H1 (cell line): ENCODE measurements around the gene PLCB2. TPM values are rescaled to one million over a fixed set of nuclear protein-coding genes. Genes with fewer than 3 reads are reported as not detected.

ENCODE experiments used
- CTCF ChIA-PET: fragments of 300-600 bp; sonication (Branson Sonifier 250); formaldehyde crosslinking; loops from one replicate; lab custom pipeline; 2021; ENCODE audit not compliant: partially characterized antibody; lab: Charles Lee
- POLR2A ChIA-PET: fragments of 300-600 bp; sonication (Branson Sonifier 250); formaldehyde crosslinking; loops from one replicate; lab custom pipeline; 2021; ENCODE audit warnings: inconsistent platforms; ENCODE audit not compliant: partially characterized antibody; lab: Charles Lee
- DNase-seq, 2 experiments: peaks; one replicate each; pipeline versions ENCODE4 v3.0.0 to v3.0.0-alpha.2; 2010 to 2022; ENCODE audit warnings: low spot score in 2 of 2, low read depth in 1 of 2, mixed read lengths in 1 of 2
- FAIRE-seq: peaks from 2 replicates; lab custom pipeline; 2011; peaks lifted over from hg19 to GRCh38; lab: Jason Lieb, UNC
- H2AFZ ChIP-seq: 2 replicates; pipeline ENCODE4 v1.8.1; 2012; ENCODE audit warnings: low read length, inconsistent platforms
- H2AK5ac ChIP-seq: 2 replicates; pipeline ENCODE4 v1.6.1; 2013; ENCODE audit warnings: low read depth, low read length
- H2BK120ac ChIP-seq: replicated peaks from 2 replicates; pipeline ENCODE3; 2013; ENCODE audit warnings: low read depth, low read length, inconsistent platforms
- H2BK12ac ChIP-seq: 2 replicates; pipeline ENCODE4 v1.6.1; 2013; ENCODE audit warnings: low read depth, low read length
- H2BK15ac ChIP-seq: 2 replicates; pipeline ENCODE4 v1.6.1; 2013; ENCODE audit warnings: low read length
- H2BK20ac ChIP-seq: 2 replicates; pipeline ENCODE4 v1.6.1; 2013; ENCODE audit warnings: low read length
- H2BK5ac ChIP-seq: 2 replicates; pipeline ENCODE4 v1.6.1; 2013; ENCODE audit warnings: low read depth, low read length
- H3K14ac ChIP-seq: 2 replicates; pipeline ENCODE4 v1.6.1; 2013; ENCODE audit warnings: inconsistent platforms; ENCODE audit not compliant: insufficient read length
- H3K18ac ChIP-seq: 2 replicates; pipeline ENCODE4 v1.6.1; 2013; ENCODE audit warnings: low read length; ENCODE audit errors: extremely low read depth
- H3K23ac ChIP-seq: 2 replicates; pipeline ENCODE4 v1.6.1; 2013; ENCODE audit warnings: inconsistent platforms; ENCODE audit not compliant: insufficient read length
- H3K23me2 ChIP-seq: 2 replicates; pipeline ENCODE4 v1.6.1; 2013; ENCODE audit warnings: low read depth, low read length
- H3K27ac ChIP-seq: 2 replicates; pipeline ENCODE4 v1.6.1; 2011; ENCODE audit warnings: low read depth, low read length, inconsistent platforms
- H3K27me3 ChIP-seq, 4 experiments: replicated peaks in 1 of 4; 1 replicate in 1 of 4; 2 replicates in 3 of 4; pipeline versions ENCODE4 v1.6.1 to v1.8.1; 2011 to 2013; ENCODE audit warnings: low read length in 3 of 4, mild to moderate bottlenecking in 3 of 4, inconsistent platforms in 2 of 4, mixed read lengths in 2 of 4, moderate library complexity in 1 of 4; ENCODE audit not compliant: control insufficient read depth in 3 of 4, insufficient read depth in 3 of 4; ENCODE audit errors: extremely low read depth in 1 of 4
- H3K36me3 ChIP-seq, 4 experiments: 2 replicates each; pipeline versions ENCODE4 v1.6.1 to v1.8.1; 2011 to 2013; ENCODE audit warnings: mild to moderate bottlenecking in 4 of 4, low read length in 3 of 4, moderate library complexity in 2 of 4, control low read depth in 1 of 4, inconsistent platforms in 1 of 4; ENCODE audit not compliant: insufficient read depth in 4 of 4, control insufficient read depth in 2 of 4
- H3K4ac ChIP-seq: replicated peaks from 2 replicates; pipeline ENCODE3; 2013; ENCODE audit warnings: low read length, low read depth, mixed read lengths, inconsistent platforms; ENCODE audit not compliant: insufficient read length
- H3K4me1 ChIP-seq, 4 experiments: replicated peaks in 1 of 4; 1 replicate in 1 of 4; 2 replicates in 3 of 4; pipeline versions ENCODE4 v1.6.1 to v1.8.1; 2011 to 2013; ENCODE audit warnings: low read length in 3 of 4, inconsistent platforms in 2 of 4, mixed read lengths in 1 of 4; ENCODE audit not compliant: insufficient read depth in 4 of 4, control insufficient read depth in 3 of 4
- H3K4me2 ChIP-seq, 2 experiments: 2 replicates each; pipeline versions ENCODE4 v1.6.1 to v1.8.1; 2011 to 2013; ENCODE audit warnings: low read depth in 2 of 2, low read length in 2 of 2, control low read depth in 1 of 2, inconsistent platforms in 1 of 2, mild to moderate bottlenecking in 1 of 2; ENCODE audit not compliant: insufficient read depth in 1 of 2
- H3K4me3 ChIP-seq, 4 experiments: fragments of 200-600, 300-600 bp in 1 of 4; sonication (generic), shearing (Covaris generic), sonication (Bioruptor Twin) in 1 of 4; 2 replicates each; pipeline versions ENCODE4 v1.5.1 to v1.8.1; 2011 to 2016; ENCODE audit warnings: low read length in 4 of 4, low read depth in 3 of 4, control low read depth in 2 of 4, inconsistent platforms in 2 of 4, mild to moderate bottlenecking in 2 of 4, mixed read lengths in 1 of 4, moderate library complexity in 1 of 4; ENCODE audit not compliant: insufficient read depth in 2 of 4; ENCODE audit errors: extremely low read depth in 1 of 4
- H3K56ac ChIP-seq: replicated peaks from 2 replicates; pipeline ENCODE3; 2013; ENCODE audit warnings: low read depth, mild to moderate bottlenecking, mixed read lengths, low read length, inconsistent platforms; ENCODE audit not compliant: insufficient read length
- H3K79me1 ChIP-seq: 2 replicates; pipeline ENCODE4 v1.6.1; 2013; ENCODE audit warnings: low read depth, low read length, control low read depth
- H3K79me2 ChIP-seq, 2 experiments: 2 replicates each; pipeline versions ENCODE4 v1.6.1 to v1.8.1; 2012 to 2013; ENCODE audit warnings: low read length in 2 of 2, mild to moderate bottlenecking in 2 of 2, inconsistent platforms in 1 of 2; ENCODE audit not compliant: insufficient read depth in 2 of 2, control insufficient read depth in 1 of 2
- H3K9ac ChIP-seq, 4 experiments: replicated peaks in 1 of 4; 1 replicate in 1 of 4; 2 replicates in 3 of 4; pipeline versions ENCODE4 v1.6.1 to v1.8.1; 2011 to 2013; ENCODE audit warnings: low read depth in 3 of 4, low read length in 3 of 4, control low read depth in 2 of 4, mild to moderate bottlenecking in 2 of 4, moderate library complexity in 2 of 4, inconsistent platforms in 1 of 4; ENCODE audit errors: extremely low read depth in 1 of 4
- H3K9me3 ChIP-seq, 2 experiments: 2 replicates each; pipeline versions ENCODE4 v1.6.1 to v1.8.1; 2012 to 2013; ENCODE audit warnings: mild to moderate bottlenecking in 2 of 2, moderate library complexity in 2 of 2, control low read depth in 1 of 2, inconsistent platforms in 1 of 2, low read depth in 1 of 2, low read length in 1 of 2, mixed read lengths in 1 of 2; ENCODE audit not compliant: insufficient read depth in 2 of 2
- H4K20me1 ChIP-seq, 2 experiments: replicated peaks in 1 of 2; 2 replicates each; pipeline versions ENCODE3 to v1.8.1; 2011 to 2013; ENCODE audit warnings: inconsistent platforms in 2 of 2, low read length in 2 of 2, mild to moderate bottlenecking in 1 of 2; ENCODE audit not compliant: insufficient read depth in 2 of 2, control insufficient read depth in 1 of 2
- H4K5ac ChIP-seq: 2 replicates; pipeline ENCODE4 v1.6.1; 2013; ENCODE audit warnings: low read length, low read depth, mixed read lengths, inconsistent platforms; ENCODE audit not compliant: insufficient read length
- H4K8ac ChIP-seq: 2 replicates; pipeline ENCODE4 v1.8.0; 2013; ENCODE audit warnings: mild to moderate bottlenecking, moderate library complexity, low read length, inconsistent platforms; ENCODE audit not compliant: insufficient read depth; ENCODE audit errors: extremely low read depth
- H4K91ac ChIP-seq: replicated peaks from 2 replicates; pipeline ENCODE3; 2013; ENCODE audit warnings: low read length, mixed read lengths, inconsistent platforms; ENCODE audit not compliant: insufficient read length
- CEBPB ChIP-seq: IDR thresholded peaks from 2 replicates; pipeline ENCODE4 v1.6.1; 2012; ENCODE audit warnings: low read depth, low read length
- CHD1 ChIP-seq: IDR thresholded peaks from 2 replicates; pipeline ENCODE4 v1.6.1; 2012; ENCODE audit warnings: low read depth, low read length, improper control_type of control experiment
- CHD2 ChIP-seq: IDR thresholded peaks from 2 replicates; pipeline ENCODE4 v1.6.1; 2012; ENCODE audit warnings: low read length, improper control_type of control experiment
- EP300 ChIP-seq, 2 experiments: IDR thresholded peaks; 1 replicate in 1 of 2; 2 replicates in 1 of 2; pipeline ENCODE4 v1.6.1; 2011 to 2012; ENCODE audit warnings: low read depth in 2 of 2, low read length in 2 of 2, mild to moderate bottlenecking in 2 of 2, borderline replicate concordance in 1 of 2, inconsistent platforms in 1 of 2, moderate library complexity in 1 of 2
- KDM5A ChIP-seq: fragments of 200-600 bp; IDR thresholded peaks from 2 replicates; pipeline ENCODE4 v1.7.1; 2012; ENCODE audit warnings: mild to moderate bottlenecking, low read length, inconsistent platforms, mixed read lengths
- NANOG ChIP-seq: IDR thresholded peaks from 2 replicates; pipeline ENCODE4 v1.6.1; 2011; ENCODE audit warnings: low read length, low read depth, mild to moderate bottlenecking, inconsistent platforms; ENCODE audit not compliant: insufficient read depth, poor library complexity, severe bottlenecking
- NRF1 ChIP-seq: IDR thresholded peaks from 2 replicates; pipeline ENCODE4 v1.6.1; 2011; ENCODE audit warnings: mild to moderate bottlenecking, low read depth, low read length, improper control_type of control experiment
- SP4 ChIP-seq: IDR thresholded peaks from 2 replicates; pipeline ENCODE4 v1.6.1; 2012; ENCODE audit warnings: low read length, inconsistent platforms
- TCF12 ChIP-seq: IDR thresholded peaks from 2 replicates; pipeline ENCODE4 v1.6.1; 2011; ENCODE audit warnings: low read depth, mild to moderate bottlenecking, low read length
- TEAD4 ChIP-seq: IDR thresholded peaks from 2 replicates; pipeline ENCODE4 v1.6.1; 2012; ENCODE audit warnings: low read depth, low read length, inconsistent platforms, mixed read lengths
- WGBS, 2 experiments: shearing (Covaris generic) in 1 of 2; methylation state at CpG; one replicate each; pipeline versions ENCODE4 v1.1.6 to v1.1.7; 2013 to 2015; ENCODE audit warnings: low lambda C conversion rate in 2 of 2, mixed read lengths in 2 of 2, inconsistent platforms in 1 of 2, low coverage in 1 of 2, missing lambda C conversion rate in 1 of 2; ENCODE audit not compliant: insufficient replicate concordance in 2 of 2, insufficient coverage in 1 of 2, insufficient read length in 1 of 2; ENCODE audit errors: extremely low coverage in 1 of 2, missing lambda C conversion rate in 1 of 2; 5-methylcytosine and 5-hydroxymethylcytosine counted together
- polyA plus RNA-seq, 7 experiments: library from polyadenylated mRNA; depleted of rRNA in 3 of 7; stranded (reverse) in 5 of 7; unstranded in 2 of 7; fragments of >200 nt in 5 of 7; fragments of 200-250 nt in 2 of 7; gene quantifications; 1 replicate in 5 of 7; 2 replicates in 1 of 7; 4 replicates in 1 of 7; pipeline versions ENCODE4 v1.2.1 to v1.2.3, GENCODE V29; 2011 to 2013; ENCODE audit warnings: missing spikeins in 2 of 7, mixed read lengths in 2 of 7
- total RNA-seq: library from RNA; stranded (reverse); fragmentation: NEBNext Ultra II Directional; extraction: Animal tissue kit (Norgen Biotek cat#: 25700); gene quantifications from 2 replicates; pipeline ENCODE4 v1.2.1, GENCODE V29; 2021
- TF ChIP-seq, protein P1 (sequence below), 3 experiments: IDR thresholded peaks; 1 replicate in 2 of 3; 2 replicates in 1 of 3; pipeline versions ENCODE4 v1.5.1 to v1.6.1; 2011; ENCODE audit warnings: low read length in 3 of 3, mild to moderate bottlenecking in 3 of 3, inconsistent platforms in 2 of 3, low read depth in 1 of 3, moderate library complexity in 1 of 3; ENCODE audit not compliant: insufficient read depth in 1 of 3; ENCODE audit errors: control extremely low read depth in 1 of 3

Gene PLCB2
- total and polyA plus RNA-seq, 2 of the 8 experiments (the other 6 are each of a cell fraction or from before 2014, with no cell fraction given): 7.2 to 8.4 TPM

DNA sequence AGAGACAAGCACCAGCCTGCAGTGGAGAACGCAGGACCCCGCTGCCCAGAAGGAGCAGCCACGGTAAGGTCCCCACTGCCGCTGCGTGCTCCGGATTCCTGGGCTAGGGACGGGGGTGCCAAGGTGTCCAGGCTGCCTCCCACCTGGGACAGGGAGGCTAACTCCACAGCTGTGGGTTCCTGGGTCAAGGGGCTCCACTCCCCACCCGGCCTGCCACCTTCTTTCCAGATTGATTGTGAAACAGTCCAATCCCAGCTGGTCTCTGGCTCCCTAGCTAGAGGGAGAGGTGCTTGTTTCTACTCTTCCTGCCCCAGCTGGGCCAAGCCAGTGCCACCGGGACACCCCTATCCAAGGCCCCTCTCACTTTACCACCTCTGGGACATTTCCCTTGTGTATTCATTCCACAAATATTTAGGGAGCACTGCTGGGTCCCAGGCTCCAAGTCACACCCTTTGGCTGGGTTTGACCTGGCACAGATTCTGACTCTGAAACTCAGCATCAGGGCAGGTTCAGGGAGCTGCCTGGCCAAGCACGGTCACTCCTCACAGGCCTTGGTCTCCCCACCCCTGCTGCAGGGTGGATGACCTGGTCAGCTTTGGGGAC, 67.0 kb downstream of the PLCB2 start:
- Histone ChIP-seq H3K56ac (no peak overlapping the region), H3K4me3 (no peak overlapping the region), H3K9ac (no peak overlapping the region), H3K18ac (no peak overlapping the region), H3K14ac (no peak overlapping the region), H3K9me3 (no peaks in the 10 kb centered on the region), H3K27me3 (peaks cover 0 to 6% (median 2%) of the 10 kb centered on the region in 4 experiments; a peak in 2 of 7 replicates), H3K23ac (no peak overlapping the region), H3K27ac (no peak overlapping the region), H4K5ac (no peak overlapping the region), H3K4ac (no peak overlapping the region), H2BK5ac (no peak overlapping the region), H3K36me3 (no peaks in the 10 kb centered on the region), H3K79me2 (no peaks in the 10 kb centered on the region), H2BK20ac (no peak overlapping the region), H4K91ac (no peak overlapping the region), H3K4me1 (peaks cover 9 to 28% (median 22%) of the 10 kb centered on the region in 4 experiments), H4K20me1 (no peaks in the 10 kb centered on the region), H2BK15ac (peak overlapping the region; percentile 88; the same call in 1 of the 2 replicates), H2AFZ (no peak overlapping the region), H3K4me2 (no peak overlapping the region), H2BK120ac (no peak overlapping the region), H4K8ac (peak overlapping the region; percentile 38; the same call in 1 of the 2 replicates), H3K79me1 (no peaks in the 10 kb centered on the region), H3K23me2 (peaks cover 4% of the 10 kb centered on the region; the same call in 1 of the 2 replicates), H2BK12ac (no peak overlapping the region), H2AK5ac (no peak overlapping the region)
- ChIA-PET POLR2A (interaction anchor here (0.6 to 6.2 kb wide), 6 partner anchors 9 to 88 kb away, joined by 3 to 47 read pairs (median 5); no protein-coding TSS in a partner anchor), CTCF (interaction anchor here (0.5 to 46.3 kb wide), 10 partner anchors 10 to 213 kb away, joined by 3 to 1340 read pairs (median 6); partner anchors contain the start of gene PLCB2)
- DNase-seq: peak in 1 of 2 experiments; percentile 41
- FAIRE-seq: no peak
- 93% methylated on average over 10 of the region's 10 CpGs; no CpG with 5 or more reads in 1 of the 2 experiments for WGBS, 2 experiments
- TF ChIP-seq CHD1: no peak
- no peak for TF ChIP-seq KDM5A
- no peak for TF ChIP-seq CEBPB
- TF ChIP-seq, protein P1, sequence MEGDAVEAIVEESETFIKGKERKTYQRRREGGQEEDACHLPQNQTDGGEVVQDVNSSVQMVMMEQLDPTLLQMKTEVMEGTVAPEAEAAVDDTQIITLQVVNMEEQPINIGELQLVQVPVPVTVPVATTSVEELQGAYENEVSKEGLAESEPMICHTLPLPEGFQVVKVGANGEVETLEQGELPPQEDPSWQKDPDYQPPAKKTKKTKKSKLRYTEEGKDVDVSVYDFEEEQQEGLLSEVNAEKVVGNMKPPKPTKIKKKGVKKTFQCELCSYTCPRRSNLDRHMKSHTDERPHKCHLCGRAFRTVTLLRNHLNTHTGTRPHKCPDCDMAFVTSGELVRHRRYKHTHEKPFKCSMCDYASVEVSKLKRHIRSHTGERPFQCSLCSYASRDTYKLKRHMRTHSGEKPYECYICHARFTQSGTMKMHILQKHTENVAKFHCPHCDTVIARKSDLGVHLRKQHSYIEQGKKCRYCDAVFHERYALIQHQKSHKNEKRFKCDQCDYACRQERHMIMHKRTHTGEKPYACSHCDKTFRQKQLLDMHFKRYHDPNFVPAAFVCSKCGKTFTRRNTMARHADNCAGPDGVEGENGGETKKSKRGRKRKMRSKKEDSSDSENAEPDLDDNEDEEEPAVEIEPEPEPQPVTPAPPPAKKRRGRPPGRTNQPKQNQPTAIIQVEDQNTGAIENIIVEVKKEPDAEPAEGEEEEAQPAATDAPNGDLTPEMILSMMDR (IDR thresholded peaks at IDR 0.05; ENCODE audit: control extremely low read depth in 1 of 3, insufficient read depth in 1 of 3, low read depth in 1 of 3, low read length in 3 of 3): no peak
- no peak for TF ChIP-seq NANOG
- no peak for TF ChIP-seq SP4
- TF ChIP-seq TCF12: no peak
- TF ChIP-seq TEAD4: no peak
- no peak for TF ChIP-seq EP300 (IDR thresholded peaks at IDR 0.05; ENCODE audit: borderline replicate concordance in 1 of 2, low read depth in 2 of 2, low read length in 2 of 2)
- no peak for TF ChIP-seq NRF1
- TF ChIP-seq CHD2: no peak
